ENCODE measurements around the gene RAB34. TPM values are rescaled to one million over a fixed set of nuclear protein-coding genes. Genes with fewer than 3 reads are reported as not detected.
A peak's percentile ranks its signal among the peaks of the same experiment; 100 is the strongest.

Gene RAB34
- polyA plus RNA-seq, 2 of the 4 experiments (the other 2 are of a cell fraction): 211 to 288 TPM

DNA sequence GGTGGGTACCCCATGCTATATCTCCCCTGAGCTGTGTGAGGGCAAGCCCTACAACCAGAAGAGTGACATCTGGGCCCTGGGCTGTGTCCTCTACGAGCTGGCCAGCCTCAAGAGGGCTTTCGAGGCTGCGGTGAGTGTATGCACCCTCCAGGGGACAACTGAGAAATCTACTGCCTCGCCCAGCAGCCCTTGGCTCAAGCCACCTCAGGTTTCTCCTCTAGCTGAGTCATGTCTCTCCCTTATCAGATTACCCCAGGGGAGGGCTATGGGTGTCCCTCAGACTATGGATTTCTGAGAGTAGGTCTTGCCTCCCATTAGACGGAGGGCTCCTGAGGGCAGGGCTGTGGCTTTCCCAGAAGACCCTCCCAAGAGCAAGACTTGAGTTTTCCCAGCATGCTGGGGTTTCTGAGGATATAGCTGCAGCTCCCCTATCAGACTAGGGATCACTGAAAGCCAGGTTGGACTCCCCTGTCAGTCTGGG, 17.6 kb upstream of the RAB34 start:
- H3K9me3 ChIP-seq: peaks cover 2% of the 10 kb centered on the region
- DNase-seq (ENCODE audit: low read depth in 1 of 2, low spot score in 1 of 2): peak in 1 of 2 experiments; percentile 56
- peak overlapping the region; percentile 23; the same call in 1 of the 3 replicates for H3K4me2 ChIP-seq
- FAIRE-seq: no peak
- ChIA-PET POLR2A (interaction anchor here (0.9 to 1.5 kb wide), 2 partner anchors 8 to 9 kb away, joined by 5 to 10 read pairs; partner anchors contain the start of genes TLCD1 and TRAF4), CTCF (interaction anchor here (1.2 to 17.5 kb wide), 4 partner anchors 9 to 168 kb away, joined by 3 to 977 read pairs (median 20); partner anchors contain the start of genes TLCD1 and TRAF4)
- peaks cover 9% of the 10 kb centered on the region for H3K4me1 ChIP-seq
- peak overlapping the region; percentile 2 to 73; a peak in 3 of 6 replicates for H3K27ac ChIP-seq
- no peak for TF ChIP-seq E2F6 (IDR thresholded peaks at IDR 0.05; ENCODE audit: borderline replicate concordance, low read depth)
- 0 out of 2 replicates have a peak, but pooled peaks have one; percentile 13 for TF ChIP-seq GATA3 (IDR thresholded peaks at IDR 0.05; ENCODE audit: borderline replicate concordance)
- no peak overlapping the region for H3K4me3 ChIP-seq
- 38% methylated on average over 5 of the region's 5 CpGs for WGBS (ENCODE audit: missing lambda C conversion rate)
- peak; percentile 73 to 76 for ATAC-seq

DNA sequence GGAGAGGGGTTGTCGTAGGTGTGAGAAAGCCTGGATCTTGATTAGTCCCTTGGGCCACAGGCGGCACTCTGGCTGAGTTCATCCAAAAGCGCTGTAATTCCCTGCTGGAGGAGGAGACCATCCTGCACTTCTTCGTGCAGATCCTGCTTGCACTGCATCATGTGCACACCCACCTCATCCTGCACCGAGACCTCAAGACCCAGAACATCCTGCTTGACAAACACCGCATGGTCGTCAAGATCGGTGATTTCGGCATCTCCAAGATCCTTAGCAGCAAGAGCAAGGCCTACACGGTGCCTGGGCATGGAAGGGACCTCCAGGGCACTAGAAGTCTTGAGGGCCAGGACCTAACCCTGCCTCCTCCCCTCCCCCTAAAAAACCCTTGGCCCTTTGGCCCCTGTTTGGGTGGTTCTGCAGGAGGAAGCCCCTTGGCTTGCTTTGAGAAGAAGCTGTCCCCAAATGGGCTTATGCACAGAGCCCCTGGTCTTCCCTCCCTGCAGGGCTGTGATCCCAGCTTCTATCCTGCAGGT, 17.1 kb upstream of the RAB34 start:
- POLR2A ChIA-PET: interaction anchor here (0.9 to 1.6 kb wide), 3 partner anchors 8 to 9 kb away, joined by 5 to 16 read pairs (median 10); partner anchors contain the start of genes TLCD1 and TRAF4
- no peak overlapping the region for H3K4me3 ChIP-seq

GRCh38 chr17:28733346-28733745, 15.7 kb upstream of the RAB34 start:
- FAIRE-seq (no peak), ATAC-seq (no peak), DNase-seq (ENCODE audit: low read depth in 1 of 2, low spot score in 1 of 2) (no peak)
- Histone ChIP-seq H3K4me3 (no peak overlapping the region), H3K9me3 (no peaks in the 10 kb centered on the region), H3K27ac (no peak overlapping the region), H3K4me2 (no peak overlapping the region), H3K4me1 (peaks cover 15% of the 10 kb centered on the region)
- TF ChIP-seq POLR2AphosphoS2 (conservative IDR thresholded peaks at IDR 0.05; ENCODE audit: low read length) (no peak), ZC3H11A (IDR thresholded peaks at IDR 0.05) (no peak), MAFK (IDR thresholded peaks at IDR 0.05; ENCODE audit: partially characterized antibody) (no peak), ZNF302 (CRISPR knock-in tag; IDR thresholded peaks at IDR 0.05) (no peak), KDM1A (IDR thresholded peaks at IDR 0.05; ENCODE audit: low read depth) (no peak), TP53 (CRISPR knock-in tag; IDR thresholded peaks at IDR 0.05) (no peak), RCOR1 (IDR thresholded peaks at IDR 0.05; ENCODE audit: low read depth, low read length) (no peak), CBX2 (IDR thresholded peaks at IDR 0.05; ENCODE audit: borderline replicate concordance, low read depth) (no peak), E2F6 (IDR thresholded peaks at IDR 0.05; ENCODE audit: borderline replicate concordance, low read depth) (no peak), NFE2L2 (conservative IDR thresholded peaks at IDR 0.05; ENCODE audit: low read length) (no peak), NR3C1 (IDR thresholded peaks at IDR 0.05) (no peak), RAD21 (conservative IDR thresholded peaks at IDR 0.05 in 1 of 2, IDR thresholded peaks at IDR 0.05 in 1 of 2) (no peak)
- TF ChIP-seq, protein P1, sequence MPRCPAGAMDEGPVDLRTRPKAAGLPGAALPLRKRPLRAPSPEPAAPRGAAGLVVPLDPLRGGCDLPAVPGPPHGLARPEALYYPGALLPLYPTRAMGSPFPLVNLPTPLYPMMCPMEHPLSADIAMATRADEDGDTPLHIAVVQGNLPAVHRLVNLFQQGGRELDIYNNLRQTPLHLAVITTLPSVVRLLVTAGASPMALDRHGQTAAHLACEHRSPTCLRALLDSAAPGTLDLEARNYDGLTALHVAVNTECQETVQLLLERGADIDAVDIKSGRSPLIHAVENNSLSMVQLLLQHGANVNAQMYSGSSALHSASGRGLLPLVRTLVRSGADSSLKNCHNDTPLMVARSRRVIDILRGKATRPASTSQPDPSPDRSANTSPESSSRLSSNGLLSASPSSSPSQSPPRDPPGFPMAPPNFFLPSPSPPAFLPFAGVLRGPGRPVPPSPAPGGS (IDR thresholded peaks at IDR 0.05): no peak
- TF ChIP-seq, protein P2, sequence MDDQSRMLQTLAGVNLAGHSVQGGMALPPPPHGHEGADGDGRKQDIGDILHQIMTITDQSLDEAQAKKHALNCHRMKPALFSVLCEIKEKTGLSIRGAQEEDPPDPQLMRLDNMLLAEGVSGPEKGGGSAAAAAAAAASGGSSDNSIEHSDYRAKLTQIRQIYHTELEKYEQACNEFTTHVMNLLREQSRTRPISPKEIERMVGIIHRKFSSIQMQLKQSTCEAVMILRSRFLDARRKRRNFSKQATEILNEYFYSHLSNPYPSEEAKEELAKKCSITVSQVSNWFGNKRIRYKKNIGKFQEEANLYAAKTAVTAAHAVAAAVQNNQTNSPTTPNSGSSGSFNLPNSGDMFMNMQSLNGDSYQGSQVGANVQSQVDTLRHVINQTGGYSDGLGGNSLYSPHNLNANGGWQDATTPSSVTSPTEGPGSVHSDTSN (IDR thresholded peaks at IDR 0.05): no peak
- TF ChIP-seq, protein P3, sequence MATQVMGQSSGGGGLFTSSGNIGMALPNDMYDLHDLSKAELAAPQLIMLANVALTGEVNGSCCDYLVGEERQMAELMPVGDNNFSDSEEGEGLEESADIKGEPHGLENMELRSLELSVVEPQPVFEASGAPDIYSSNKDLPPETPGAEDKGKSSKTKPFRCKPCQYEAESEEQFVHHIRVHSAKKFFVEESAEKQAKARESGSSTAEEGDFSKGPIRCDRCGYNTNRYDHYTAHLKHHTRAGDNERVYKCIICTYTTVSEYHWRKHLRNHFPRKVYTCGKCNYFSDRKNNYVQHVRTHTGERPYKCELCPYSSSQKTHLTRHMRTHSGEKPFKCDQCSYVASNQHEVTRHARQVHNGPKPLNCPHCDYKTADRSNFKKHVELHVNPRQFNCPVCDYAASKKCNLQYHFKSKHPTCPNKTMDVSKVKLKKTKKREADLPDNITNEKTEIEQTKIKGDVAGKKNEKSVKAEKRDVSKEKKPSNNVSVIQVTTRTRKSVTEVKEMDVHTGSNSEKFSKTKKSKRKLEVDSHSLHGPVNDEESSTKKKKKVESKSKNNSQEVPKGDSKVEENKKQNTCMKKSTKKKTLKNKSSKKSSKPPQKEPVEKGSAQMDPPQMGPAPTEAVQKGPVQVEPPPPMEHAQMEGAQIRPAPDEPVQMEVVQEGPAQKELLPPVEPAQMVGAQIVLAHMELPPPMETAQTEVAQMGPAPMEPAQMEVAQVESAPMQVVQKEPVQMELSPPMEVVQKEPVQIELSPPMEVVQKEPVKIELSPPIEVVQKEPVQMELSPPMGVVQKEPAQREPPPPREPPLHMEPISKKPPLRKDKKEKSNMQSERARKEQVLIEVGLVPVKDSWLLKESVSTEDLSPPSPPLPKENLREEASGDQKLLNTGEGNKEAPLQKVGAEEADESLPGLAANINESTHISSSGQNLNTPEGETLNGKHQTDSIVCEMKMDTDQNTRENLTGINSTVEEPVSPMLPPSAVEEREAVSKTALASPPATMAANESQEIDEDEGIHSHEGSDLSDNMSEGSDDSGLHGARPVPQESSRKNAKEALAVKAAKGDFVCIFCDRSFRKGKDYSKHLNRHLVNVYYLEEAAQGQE (IDR thresholded peaks at IDR 0.05): no peak
- TF ChIP-seq, protein P4, sequence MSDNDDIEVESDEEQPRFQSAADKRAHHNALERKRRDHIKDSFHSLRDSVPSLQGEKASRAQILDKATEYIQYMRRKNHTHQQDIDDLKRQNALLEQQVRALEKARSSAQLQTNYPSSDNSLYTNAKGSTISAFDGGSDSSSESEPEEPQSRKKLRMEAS (IDR thresholded peaks at IDR 0.05): no peak
- POLR2A ChIA-PET: interaction anchor here (1.6 to 2.0 kb wide), 2 partner anchors 10 to 14 kb away, joined by 5 to 16 read pairs; partner anchors contain the start of gene RPL23A
- CTCF ChIA-PET: interaction anchor here (3.7 to 17.5 kb wide), 2 partner anchors 15 to 32 kb away, joined by 24 to 977 read pairs; partner anchors contain the start of gene TRAF4
- WGBS (ENCODE audit: missing lambda C conversion rate): 92% methylated on average over 1 of the region's 1 CpG

More for the DNA sequence above, 17.1 kb upstream of the RAB34 start:
- DNase-seq (ENCODE audit: low read depth in 1 of 2, low spot score in 1 of 2): no peak
- H3K4me1 ChIP-seq: peaks cover 9% of the 10 kb centered on the region
- CTCF ChIA-PET: interaction anchor here (1.2 to 17.5 kb wide), 4 partner anchors 8 to 169 kb away, joined by 3 to 977 read pairs (median 20); partner anchors contain the start of genes TLCD1 and TRAF4
- TF ChIP-seq ESRRA (IDR thresholded peaks at IDR 0.05; ENCODE audit: borderline replicate concordance, low read length) (no peak), RNF2 (IDR thresholded peaks at IDR 0.05; ENCODE audit: borderline replicate concordance, low read depth) (no peak)
- no peaks in the 10 kb centered on the region; the same call in 2 of the 3 replicates for H3K9me3 ChIP-seq
- ATAC-seq: peak; percentile 12 to 18; a peak in 3 of 6 replicates
- FAIRE-seq: no peak
- 92% methylated on average over 10 of the region's 10 CpGs for WGBS (ENCODE audit: missing lambda C conversion rate)
- H3K27ac ChIP-seq: peak overlapping the region; percentile 2 to 73; a peak in 3 of 6 replicates
- H3K4me2 ChIP-seq: peak overlapping the region; percentile 23; the same call in 1 of the 3 replicates

All from A549 (cell line).